Endothelial cell of umbilical vein (primary cell): ENCODE results near the gene ZBTB7C. TPM values are rescaled to one million over a fixed set of nuclear protein-coding genes. Genes with fewer than 3 reads are reported as not detected.

ENCODE experiments used
- BruUV-seq: library from RNA; stranded (reverse); fragments of 400-500 nt; replicated peaks from 2 replicates; lab custom pipeline; 2021; lab: Mats Ljungman, UMichigan
- CTCF ChIA-PET: fragments of 300-600, 350-600 bp; sonication (Branson Sonifier 250); formaldehyde crosslinking; loops from one replicate; lab custom pipeline; 2021; ENCODE audit warnings: antibody characterized with exemption, inconsistent platforms; lab: Charles Lee
- POLR2A ChIA-PET: fragments of 300-600, 350-600 bp; sonication (Branson Sonifier 250); formaldehyde crosslinking; loops from one replicate; lab custom pipeline; 2021; ENCODE audit warnings: antibody characterized with exemption, inconsistent platforms; lab: Charles Lee
- DNase-seq: peaks from one replicate; pipeline ENCODE4 v3.0.0-alpha.2; 2011; ENCODE audit warnings: low read depth, low spot score
- FAIRE-seq: peaks from 2 replicates; lab custom pipeline; 2011; peaks lifted over from hg19 to GRCh38; lab: Jason Lieb, UNC
- H2AFZ ChIP-seq: 2 replicates; pipeline ENCODE4 v1.6.0; 2012; ENCODE audit warnings: low read depth, low read length, control low read depth, inconsistent platforms
- H3K27ac ChIP-seq: 2 replicates; pipeline ENCODE4 v1.5.1; 2011; ENCODE audit warnings: low read depth, mild to moderate bottlenecking, control low read depth, low read length, moderate library complexity; ENCODE audit not compliant: insufficient read depth
- H3K27me3 ChIP-seq, 2 experiments: 2 replicates each; pipeline versions ENCODE4 v1.6.0 to v1.6.1; 2011; ENCODE audit warnings: low read length in 2 of 2, mixed read lengths in 1 of 2; ENCODE audit not compliant: control insufficient read depth in 2 of 2, insufficient read depth in 2 of 2
- H3K36me3 ChIP-seq, 2 experiments: 2 replicates in 1 of 2; 3 replicates in 1 of 2; pipeline ENCODE4 v1.5.1; 2011; ENCODE audit warnings: low read length in 2 of 2, mild to moderate bottlenecking in 1 of 2, moderate library complexity in 1 of 2; ENCODE audit not compliant: control insufficient read depth in 2 of 2, insufficient read depth in 2 of 2; ENCODE audit errors: extremely low read depth in 1 of 2
- H3K4me1 ChIP-seq: 3 replicates; pipeline ENCODE4 v1.5.1; 2011; ENCODE audit warnings: mild to moderate bottlenecking, low read length; ENCODE audit not compliant: control insufficient read depth, insufficient read depth; ENCODE audit errors: extremely low read depth
- H3K4me2 ChIP-seq: 2 replicates; pipeline ENCODE4 v1.6.1; 2011; ENCODE audit warnings: low read length, control low read depth, mixed read lengths; ENCODE audit not compliant: insufficient read depth
- H3K4me3 ChIP-seq, 3 experiments: fragments of 200-600 bp in 1 of 3; sonication (generic), shearing (Covaris generic) in 1 of 3; replicated peaks in 1 of 3; 2 replicates each; pipeline ENCODE4 v1.5.1; 2011 to 2016; ENCODE audit warnings: control low read depth in 3 of 3, low read length in 3 of 3, mild to moderate bottlenecking in 2 of 3, inconsistent platforms in 1 of 3, low read depth in 1 of 3, moderate library complexity in 1 of 3; ENCODE audit not compliant: insufficient read depth in 1 of 3
- H3K79me2 ChIP-seq: 2 replicates; pipeline ENCODE4 v1.6.0; 2012; ENCODE audit warnings: low read length, inconsistent platforms; ENCODE audit not compliant: control insufficient read depth, insufficient read depth
- H3K9ac ChIP-seq: replicated peaks from 2 replicates; pipeline ENCODE3; 2011; ENCODE audit warnings: low read length, control low read depth; ENCODE audit not compliant: insufficient read depth; ENCODE audit errors: extremely low read depth
- H3K9me1 ChIP-seq: replicated peaks from 3 replicates; pipeline ENCODE4 v1.6.0; 2011; ENCODE audit warnings: mild to moderate bottlenecking, low read length; ENCODE audit not compliant: control insufficient read depth, insufficient read depth; ENCODE audit errors: extremely low read depth
- H3K9me3 ChIP-seq: replicated peaks from 2 replicates; pipeline ENCODE4 v1.5.1; 2012; ENCODE audit warnings: low read length, inconsistent platforms; ENCODE audit not compliant: control insufficient read depth, insufficient read depth
- H4K20me1 ChIP-seq: replicated peaks from 2 replicates; pipeline ENCODE3; 2011; ENCODE audit warnings: mild to moderate bottlenecking, low read length; ENCODE audit not compliant: control insufficient read depth, insufficient read depth; ENCODE audit errors: extremely low read depth
- EZH2 ChIP-seq: IDR thresholded peaks from 2 replicates; pipeline ENCODE4 v1.6.1; 2012; ENCODE audit warnings: borderline replicate concordance, low read depth, mild to moderate bottlenecking, moderate library complexity, low read length, inconsistent platforms; ENCODE audit not compliant: severe bottlenecking
- FOS ChIP-seq: IDR thresholded peaks from 2 replicates; pipeline ENCODE4 v1.6.1; 2011; ENCODE audit warnings: mild to moderate bottlenecking, low read length, moderate library complexity, borderline replicate concordance; ENCODE audit not compliant: insufficient read depth
- GATA2 ChIP-seq: IDR thresholded peaks from 2 replicates; pipeline ENCODE4 v1.7.0; 2011; ENCODE audit warnings: low read depth, mild to moderate bottlenecking, moderate library complexity, mixed read lengths, low read length; ENCODE audit not compliant: insufficient read length, insufficient read depth
- JUN ChIP-seq: IDR thresholded peaks from 2 replicates; pipeline ENCODE4 v1.6.1; 2011; ENCODE audit warnings: borderline replicate concordance, low read depth; ENCODE audit not compliant: insufficient read length, insufficient read depth
- MAX ChIP-seq: IDR thresholded peaks from 2 replicates; pipeline ENCODE4 v1.6.1; 2011; ENCODE audit not compliant: insufficient read depth, insufficient read length
- MYC ChIP-seq: IDR thresholded peaks from one replicate; pipeline ENCODE4 v1.6.1; 2011; ENCODE audit warnings: mild to moderate bottlenecking, low read depth, low read length
- POLR2A ChIP-seq: IDR thresholded peaks from 2 replicates; pipeline ENCODE4 v1.6.1; 2012; ENCODE audit warnings: low read depth, mild to moderate bottlenecking, control low read depth, low read length
- POLR2AphosphoS5 ChIP-seq: IDR thresholded peaks from 2 replicates; pipeline ENCODE4 v1.6.1; 2012; ENCODE audit warnings: low read depth, mild to moderate bottlenecking, control low read depth, low read length, moderate library complexity; ENCODE audit not compliant: insufficient read depth
- dilution Hi-C: fragments of 300-500 bp; cut with MboI; formaldehyde crosslinking; loops from one replicate; pipeline ENCODE4 v1.15.0; 2019; ENCODE audit warnings: low sequenced_read_pairs; ENCODE audit not compliant: extremely low pct_ligation_motif_present
- intact Hi-C: fragments of 100-400 bp; cut with micrococcal nuclease; formaldehyde crosslinking; loops from one replicate; pipeline ENCODE4 v1.10.0; 2022
- polyA plus RNA-seq, 4 experiments: library from polyadenylated mRNA; depleted of rRNA in 3 of 4; stranded (reverse) in 3 of 4; unstranded in 1 of 4; fragments of >200 nt; gene quantifications; 2 replicates each; pipeline versions ENCODE4 v1.2.1 to v1.2.3, GENCODE V29; 2011 to 2012; ENCODE audit warnings: missing spikeins in 1 of 4
- total RNA-seq: library from RNA; stranded (reverse); gene quantifications from 2 replicates; pipeline ENCODE4 v1.2.3, GENCODE V29; 2021
- TF ChIP-seq, protein P1 (sequence below), 2 donors: IDR thresholded peaks; 1 replicate in 1 of 2; 2 replicates in 1 of 2; pipeline ENCODE4 v1.5.1; 2011; ENCODE audit warnings: low read length in 2 of 2, mild to moderate bottlenecking in 2 of 2, moderate library complexity in 2 of 2, control low read depth in 1 of 2, inconsistent platforms in 1 of 2, low read depth in 1 of 2; ENCODE audit not compliant: insufficient read depth in 1 of 2; ENCODE audit errors: extremely low read depth in 1 of 2

ZBTB7C gene
- total and polyA plus RNA-seq, 2 donors (not counting 3 experiments of a cell fraction or from before 2014, with no cell fraction given), result not detected

DNA sequence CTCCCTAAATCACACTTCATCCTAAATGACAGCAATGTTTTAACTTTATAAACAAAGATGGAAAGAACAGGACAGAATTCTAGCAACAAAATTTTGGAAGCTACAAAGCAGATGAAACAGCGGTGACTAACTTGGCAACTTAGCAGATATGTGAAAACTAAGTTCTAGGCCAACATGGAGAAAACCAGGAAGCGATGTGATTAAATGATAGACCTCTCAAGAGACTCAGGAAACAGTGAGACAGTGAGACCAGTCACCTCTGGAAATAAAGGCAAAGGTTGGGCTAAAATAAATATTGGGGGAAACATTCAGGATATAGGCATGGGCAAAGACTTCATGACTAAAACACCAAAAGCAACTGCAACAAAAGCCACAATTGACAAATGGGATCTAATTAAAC lies 24.4 kb upstream of the ZBTB7C start:
- TF ChIP-seq FOS, result no peak
- TF ChIP-seq POLR2A, result no peak
- no peak for TF ChIP-seq MYC
- TF ChIP-seq GATA2, result no peak
- TF ChIP-seq EZH2, result no peak
- TF ChIP-seq, protein P1, sequence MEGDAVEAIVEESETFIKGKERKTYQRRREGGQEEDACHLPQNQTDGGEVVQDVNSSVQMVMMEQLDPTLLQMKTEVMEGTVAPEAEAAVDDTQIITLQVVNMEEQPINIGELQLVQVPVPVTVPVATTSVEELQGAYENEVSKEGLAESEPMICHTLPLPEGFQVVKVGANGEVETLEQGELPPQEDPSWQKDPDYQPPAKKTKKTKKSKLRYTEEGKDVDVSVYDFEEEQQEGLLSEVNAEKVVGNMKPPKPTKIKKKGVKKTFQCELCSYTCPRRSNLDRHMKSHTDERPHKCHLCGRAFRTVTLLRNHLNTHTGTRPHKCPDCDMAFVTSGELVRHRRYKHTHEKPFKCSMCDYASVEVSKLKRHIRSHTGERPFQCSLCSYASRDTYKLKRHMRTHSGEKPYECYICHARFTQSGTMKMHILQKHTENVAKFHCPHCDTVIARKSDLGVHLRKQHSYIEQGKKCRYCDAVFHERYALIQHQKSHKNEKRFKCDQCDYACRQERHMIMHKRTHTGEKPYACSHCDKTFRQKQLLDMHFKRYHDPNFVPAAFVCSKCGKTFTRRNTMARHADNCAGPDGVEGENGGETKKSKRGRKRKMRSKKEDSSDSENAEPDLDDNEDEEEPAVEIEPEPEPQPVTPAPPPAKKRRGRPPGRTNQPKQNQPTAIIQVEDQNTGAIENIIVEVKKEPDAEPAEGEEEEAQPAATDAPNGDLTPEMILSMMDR (IDR thresholded peaks at IDR 0.05; ENCODE audit: extremely low read depth in 1 of 2, insufficient read depth in 1 of 2, low read depth in 1 of 2, low read length in 2 of 2), result no peak
- no peak for TF ChIP-seq POLR2AphosphoS5
- TF ChIP-seq MAX, result no peak
- no peak for TF ChIP-seq JUN
- no peaks in the 10 kb centered on the region for H3K9me1 ChIP-seq
- intact Hi-C loops, result no loop called here
- H2AFZ ChIP-seq, result no peak overlapping the region
- H3K4me2 ChIP-seq, result no peak overlapping the region
- no peaks in the 10 kb centered on the region for H3K4me1 ChIP-seq
- no peak overlapping the region for H3K9ac ChIP-seq
- no peaks in the 10 kb centered on the region for H4K20me1 ChIP-seq
- no peaks in the 10 kb centered on the region for H3K9me3 ChIP-seq
- dilution Hi-C loops, result no loop called here
- H3K27me3 ChIP-seq, result peaks cover 11 to 14% of the 10 kb centered on the region in 2 experiments
- no peaks in the 10 kb centered on the region for H3K79me2 ChIP-seq
- CTCF ChIA-PET, result no interaction called here
- no peak overlapping the region for H3K4me3 ChIP-seq
- H3K27ac ChIP-seq, result no peak overlapping the region
- H3K36me3 ChIP-seq, result no peaks in the 10 kb centered on the region
- POLR2A ChIA-PET, result no interaction called here
- no TSS peak for BruUV-seq
- DNase-seq (no peak), FAIRE-seq (no peak)
